Measurements from ENCODE around the gene TM9SF1. TPM values are rescaled to one million over a fixed set of nuclear protein-coding genes. Genes with fewer than 3 reads are reported as not detected.

TM9SF1 gene
- total and polyA plus RNA-seq, 2 of the 13 experiments (the other 11 are each of a cell fraction or from before 2014, with no cell fraction given): 83.2 to 110 TPM

GRCh38 chr14:24215495-24216344 is 20.5 kb upstream of the TM9SF1 start, which contains the start of gene MDP1 (continued):
- 0 out of 2 replicates have a peak, but pooled peaks have one; percentile 67 for TF ChIP-seq ZBTB44 (CRISPR knock-in tag; IDR thresholded peaks at IDR 0.05)
- 0 out of 2 replicates have a peak, but pooled peaks have one; percentile 32 for TF ChIP-seq EHMT2 (IDR thresholded peaks at IDR 0.05; ENCODE audit: borderline replicate concordance, low read depth, low read length)
- peak; percentile 98 for TF ChIP-seq FOXC1 (CRISPR knock-in tag; IDR thresholded peaks at IDR 0.05; ENCODE audit: borderline replicate concordance)
- peak; percentile 99 for TF ChIP-seq ZNF510 (CRISPR knock-in tag; IDR thresholded peaks at IDR 0.05; ENCODE audit: low read depth)
- TF ChIP-seq SYNCRIP (IDR thresholded peaks at IDR 0.05; ENCODE audit: insufficient read depth, low read depth, low read length): no peak
- peak; percentile 98 for TF ChIP-seq ZNF543 (CRISPR knock-in tag; IDR thresholded peaks at IDR 0.05)
- no peak for TF ChIP-seq CEBPZ (IDR thresholded peaks at IDR 0.05; ENCODE audit: low read length)
- peak; percentile 98 for TF ChIP-seq AKAP8 (CRISPR knock-in tag; IDR thresholded peaks at IDR 0.05)
- TF ChIP-seq TIGD3 (CRISPR knock-in tag; IDR thresholded peaks at IDR 0.05; ENCODE audit: borderline replicate concordance): peak; percentile 96
- peak; percentile 90 for TF ChIP-seq LBX2 (CRISPR knock-in tag; IDR thresholded peaks at IDR 0.05; ENCODE audit: borderline replicate concordance)
- peak; percentile 92 for TF ChIP-seq ZNF18 (CRISPR knock-in tag; IDR thresholded peaks at IDR 0.05; ENCODE audit: insufficient replicate concordance)
- TF ChIP-seq THRA (CRISPR knock-in tag; IDR thresholded peaks at IDR 0.05; ENCODE audit: borderline replicate concordance): peak; percentile 90
- peak; percentile 31; the same call in 1 of the 2 replicates for TF ChIP-seq ONECUT2 (CRISPR knock-in tag; IDR thresholded peaks at IDR 0.05)
- TF ChIP-seq IRX3 (CRISPR knock-in tag; IDR thresholded peaks at IDR 0.05; ENCODE audit: borderline replicate concordance, low read depth): peak; percentile 93
- peak; percentile 93 for TF ChIP-seq ZSCAN25 (CRISPR knock-in tag; IDR thresholded peaks at IDR 0.05)
- TF ChIP-seq TEAD2 (CRISPR knock-in tag; IDR thresholded peaks at IDR 0.05): no peak
- no peak for TF ChIP-seq PHF21A (CRISPR knock-in tag; IDR thresholded peaks at IDR 0.05)
